Endothelial cell of umbilical vein (primary cell): ENCODE results near the gene MAN2A1. TPM values are rescaled to one million over a fixed set of nuclear protein-coding genes. Genes with fewer than 3 reads are reported as not detected.

ENCODE experiments used
- BruUV-seq: library from RNA; stranded (reverse); fragments of 400-500 nt; replicated peaks from 2 replicates; lab custom pipeline; 2021; lab: Mats Ljungman, UMichigan
- CTCF ChIA-PET: fragments of 300-600, 350-600 bp; sonication (Branson Sonifier 250); formaldehyde crosslinking; loops from one replicate; lab custom pipeline; 2021; ENCODE audit warnings: antibody characterized with exemption, inconsistent platforms; lab: Charles Lee
- POLR2A ChIA-PET: fragments of 300-600, 350-600 bp; sonication (Branson Sonifier 250); formaldehyde crosslinking; loops from one replicate; lab custom pipeline; 2021; ENCODE audit warnings: antibody characterized with exemption, inconsistent platforms; lab: Charles Lee
- DNase-seq: peaks from one replicate; pipeline ENCODE4 v3.0.0-alpha.2; 2011; ENCODE audit warnings: low read depth, low spot score
- FAIRE-seq: peaks from 2 replicates; lab custom pipeline; 2011; peaks lifted over from hg19 to GRCh38; lab: Jason Lieb, UNC
- H2AFZ ChIP-seq: 2 replicates; pipeline ENCODE4 v1.6.0; 2012; ENCODE audit warnings: low read depth, low read length, control low read depth, inconsistent platforms
- H3K27ac ChIP-seq: 2 replicates; pipeline ENCODE4 v1.5.1; 2011; ENCODE audit warnings: low read depth, mild to moderate bottlenecking, control low read depth, low read length, moderate library complexity; ENCODE audit not compliant: insufficient read depth
- H3K27me3 ChIP-seq, 2 experiments: 2 replicates each; pipeline versions ENCODE4 v1.6.0 to v1.6.1; 2011; ENCODE audit warnings: low read length in 2 of 2, mixed read lengths in 1 of 2; ENCODE audit not compliant: control insufficient read depth in 2 of 2, insufficient read depth in 2 of 2
- H3K36me3 ChIP-seq, 2 experiments: 2 replicates in 1 of 2; 3 replicates in 1 of 2; pipeline ENCODE4 v1.5.1; 2011; ENCODE audit warnings: low read length in 2 of 2, mild to moderate bottlenecking in 1 of 2, moderate library complexity in 1 of 2; ENCODE audit not compliant: control insufficient read depth in 2 of 2, insufficient read depth in 2 of 2; ENCODE audit errors: extremely low read depth in 1 of 2
- H3K4me1 ChIP-seq: 3 replicates; pipeline ENCODE4 v1.5.1; 2011; ENCODE audit warnings: mild to moderate bottlenecking, low read length; ENCODE audit not compliant: control insufficient read depth, insufficient read depth; ENCODE audit errors: extremely low read depth
- H3K4me2 ChIP-seq: 2 replicates; pipeline ENCODE4 v1.6.1; 2011; ENCODE audit warnings: low read length, control low read depth, mixed read lengths; ENCODE audit not compliant: insufficient read depth
- H3K4me3 ChIP-seq, 3 experiments: fragments of 200-600 bp in 1 of 3; sonication (generic), shearing (Covaris generic) in 1 of 3; replicated peaks in 1 of 3; 2 replicates each; pipeline ENCODE4 v1.5.1; 2011 to 2016; ENCODE audit warnings: control low read depth in 3 of 3, low read length in 3 of 3, mild to moderate bottlenecking in 2 of 3, inconsistent platforms in 1 of 3, low read depth in 1 of 3, moderate library complexity in 1 of 3; ENCODE audit not compliant: insufficient read depth in 1 of 3
- H3K79me2 ChIP-seq: 2 replicates; pipeline ENCODE4 v1.6.0; 2012; ENCODE audit warnings: low read length, inconsistent platforms; ENCODE audit not compliant: control insufficient read depth, insufficient read depth
- H3K9ac ChIP-seq: replicated peaks from 2 replicates; pipeline ENCODE3; 2011; ENCODE audit warnings: low read length, control low read depth; ENCODE audit not compliant: insufficient read depth; ENCODE audit errors: extremely low read depth
- H3K9me1 ChIP-seq: replicated peaks from 3 replicates; pipeline ENCODE4 v1.6.0; 2011; ENCODE audit warnings: mild to moderate bottlenecking, low read length; ENCODE audit not compliant: control insufficient read depth, insufficient read depth; ENCODE audit errors: extremely low read depth
- H3K9me3 ChIP-seq: replicated peaks from 2 replicates; pipeline ENCODE4 v1.5.1; 2012; ENCODE audit warnings: low read length, inconsistent platforms; ENCODE audit not compliant: control insufficient read depth, insufficient read depth
- H4K20me1 ChIP-seq: replicated peaks from 2 replicates; pipeline ENCODE3; 2011; ENCODE audit warnings: mild to moderate bottlenecking, low read length; ENCODE audit not compliant: control insufficient read depth, insufficient read depth; ENCODE audit errors: extremely low read depth
- EZH2 ChIP-seq: IDR thresholded peaks from 2 replicates; pipeline ENCODE4 v1.6.1; 2012; ENCODE audit warnings: borderline replicate concordance, low read depth, mild to moderate bottlenecking, moderate library complexity, low read length, inconsistent platforms; ENCODE audit not compliant: severe bottlenecking
- FOS ChIP-seq: IDR thresholded peaks from 2 replicates; pipeline ENCODE4 v1.6.1; 2011; ENCODE audit warnings: mild to moderate bottlenecking, low read length, moderate library complexity, borderline replicate concordance; ENCODE audit not compliant: insufficient read depth
- GATA2 ChIP-seq: IDR thresholded peaks from 2 replicates; pipeline ENCODE4 v1.7.0; 2011; ENCODE audit warnings: low read depth, mild to moderate bottlenecking, moderate library complexity, mixed read lengths, low read length; ENCODE audit not compliant: insufficient read length, insufficient read depth
- JUN ChIP-seq: IDR thresholded peaks from 2 replicates; pipeline ENCODE4 v1.6.1; 2011; ENCODE audit warnings: borderline replicate concordance, low read depth; ENCODE audit not compliant: insufficient read length, insufficient read depth
- MAX ChIP-seq: IDR thresholded peaks from 2 replicates; pipeline ENCODE4 v1.6.1; 2011; ENCODE audit not compliant: insufficient read depth, insufficient read length
- MYC ChIP-seq: IDR thresholded peaks from one replicate; pipeline ENCODE4 v1.6.1; 2011; ENCODE audit warnings: mild to moderate bottlenecking, low read depth, low read length
- POLR2A ChIP-seq: IDR thresholded peaks from 2 replicates; pipeline ENCODE4 v1.6.1; 2012; ENCODE audit warnings: low read depth, mild to moderate bottlenecking, control low read depth, low read length
- POLR2AphosphoS5 ChIP-seq: IDR thresholded peaks from 2 replicates; pipeline ENCODE4 v1.6.1; 2012; ENCODE audit warnings: low read depth, mild to moderate bottlenecking, control low read depth, low read length, moderate library complexity; ENCODE audit not compliant: insufficient read depth
- dilution Hi-C: fragments of 300-500 bp; cut with MboI; formaldehyde crosslinking; loops from one replicate; pipeline ENCODE4 v1.15.0; 2019; ENCODE audit warnings: low sequenced_read_pairs; ENCODE audit not compliant: extremely low pct_ligation_motif_present
- intact Hi-C: fragments of 100-400 bp; cut with micrococcal nuclease; formaldehyde crosslinking; loops from one replicate; pipeline ENCODE4 v1.10.0; 2022
- polyA plus RNA-seq, 4 experiments: library from polyadenylated mRNA; depleted of rRNA in 3 of 4; stranded (reverse) in 3 of 4; unstranded in 1 of 4; fragments of >200 nt; gene quantifications; 2 replicates each; pipeline versions ENCODE4 v1.2.1 to v1.2.3, GENCODE V29; 2011 to 2012; ENCODE audit warnings: missing spikeins in 1 of 4
- total RNA-seq: library from RNA; stranded (reverse); gene quantifications from 2 replicates; pipeline ENCODE4 v1.2.3, GENCODE V29; 2021
- TF ChIP-seq, protein P1 (sequence below), 2 donors: IDR thresholded peaks; 1 replicate in 1 of 2; 2 replicates in 1 of 2; pipeline ENCODE4 v1.5.1; 2011; ENCODE audit warnings: low read length in 2 of 2, mild to moderate bottlenecking in 2 of 2, moderate library complexity in 2 of 2, control low read depth in 1 of 2, inconsistent platforms in 1 of 2, low read depth in 1 of 2; ENCODE audit not compliant: insufficient read depth in 1 of 2; ENCODE audit errors: extremely low read depth in 1 of 2

The MAN2A1 gene
- total and polyA plus RNA-seq, 2 donors (not counting 3 experiments of a cell fraction or from before 2014, with no cell fraction given) = 20.8 to 54.8 TPM

DNA sequence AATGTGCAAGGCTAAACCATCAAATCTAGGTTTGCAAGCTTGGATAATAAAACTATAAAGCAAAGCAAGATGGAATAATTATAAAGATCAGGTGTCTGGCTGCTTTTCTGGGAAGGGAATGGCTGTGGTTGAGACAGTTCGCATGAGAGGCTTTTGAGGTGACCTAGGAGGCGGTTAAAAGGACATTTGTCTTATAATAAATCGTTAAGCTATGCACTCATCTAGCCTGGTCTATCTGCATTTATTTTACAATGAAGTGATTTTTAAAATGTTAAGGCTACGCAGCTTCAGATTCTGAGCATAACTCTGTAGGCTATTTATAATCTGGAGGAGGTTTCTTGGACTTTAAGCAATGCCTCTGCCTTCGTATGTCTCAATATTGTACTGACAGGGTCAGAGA lies 29.4 kb upstream of the MAN2A1 start:
- Histone ChIP-seq H2AFZ (no peak overlapping the region), H3K4me1 (peaks cover 16% of the 10 kb centered on the region), H3K79me2 (no peaks in the 10 kb centered on the region), H3K27me3 (no peaks in the 10 kb centered on the region), H3K9ac (no peak overlapping the region), H3K36me3 (no peaks in the 10 kb centered on the region), H3K4me2 (no peak overlapping the region), H3K9me1 (no peaks in the 10 kb centered on the region), H3K9me3 (no peaks in the 10 kb centered on the region), H3K27ac (no peak overlapping the region), H3K4me3 (no peak overlapping the region), H4K20me1 (no peaks in the 10 kb centered on the region)
- BruUV-seq = no TSS peak
- TF ChIP-seq JUN (no peak), MYC (no peak), POLR2AphosphoS5 (no peak), MAX (no peak), POLR2A (no peak), GATA2 (no peak), FOS (no peak), EZH2 (no peak)
- TF ChIP-seq, protein P1, sequence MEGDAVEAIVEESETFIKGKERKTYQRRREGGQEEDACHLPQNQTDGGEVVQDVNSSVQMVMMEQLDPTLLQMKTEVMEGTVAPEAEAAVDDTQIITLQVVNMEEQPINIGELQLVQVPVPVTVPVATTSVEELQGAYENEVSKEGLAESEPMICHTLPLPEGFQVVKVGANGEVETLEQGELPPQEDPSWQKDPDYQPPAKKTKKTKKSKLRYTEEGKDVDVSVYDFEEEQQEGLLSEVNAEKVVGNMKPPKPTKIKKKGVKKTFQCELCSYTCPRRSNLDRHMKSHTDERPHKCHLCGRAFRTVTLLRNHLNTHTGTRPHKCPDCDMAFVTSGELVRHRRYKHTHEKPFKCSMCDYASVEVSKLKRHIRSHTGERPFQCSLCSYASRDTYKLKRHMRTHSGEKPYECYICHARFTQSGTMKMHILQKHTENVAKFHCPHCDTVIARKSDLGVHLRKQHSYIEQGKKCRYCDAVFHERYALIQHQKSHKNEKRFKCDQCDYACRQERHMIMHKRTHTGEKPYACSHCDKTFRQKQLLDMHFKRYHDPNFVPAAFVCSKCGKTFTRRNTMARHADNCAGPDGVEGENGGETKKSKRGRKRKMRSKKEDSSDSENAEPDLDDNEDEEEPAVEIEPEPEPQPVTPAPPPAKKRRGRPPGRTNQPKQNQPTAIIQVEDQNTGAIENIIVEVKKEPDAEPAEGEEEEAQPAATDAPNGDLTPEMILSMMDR (IDR thresholded peaks at IDR 0.05; ENCODE audit: extremely low read depth in 1 of 2, insufficient read depth in 1 of 2, low read depth in 1 of 2, low read length in 2 of 2) = no peak
- POLR2A ChIA-PET = no interaction called here
- FAIRE-seq (no peak), DNase-seq (no peak)
- dilution Hi-C loops = no loop called here
- CTCF ChIA-PET = interaction anchor here (0.6 to 2.2 kb wide), 2 partner anchors 28 to 704 kb away, joined by 3 to 7 read pairs; no protein-coding TSS in a partner anchor
- intact Hi-C loops = no loop called here
